K562 (cell line): ENCODE measurements around the gene TRANK1. TPM values are rescaled to one million over a fixed set of nuclear protein-coding genes. Genes with fewer than 3 reads are reported as not detected.

Experiments used
- ATAC-seq: fragments of 200-7000 bp; cut with Tn5 transposase; 3 replicates; pipeline ENCODE4 v1.9.1; 2020; ENCODE audit warnings: moderate library complexity
- BruUV-seq: library from RNA; stranded (reverse); fragments of 400-500 nt; replicated peaks from 2 replicates; lab custom pipeline; 2021; lab: Mats Ljungman, UMichigan
- CTCF ChIA-PET: fragments of 300-600 bp; formaldehyde crosslinking; extraction: SDS; loops from one replicate; lab custom pipeline; 2021; ENCODE audit warnings: low intra/inter-chr PET ratio; lab: Yijun Ruan, JAX
- POLR2A ChIA-PET: fragments of 300-600, 350-650 bp; sonication (Branson Sonifier 250); formaldehyde crosslinking; extraction: SDS; loops from one replicate; lab custom pipeline; 2021; ENCODE audit warnings: antibody characterized with exemption, inconsistent platforms; lab: Yijun Ruan, JAX
- DNase-seq, 4 experiments: peaks; one replicate each; pipeline versions ENCODE4 v3.0.0 to v3.0.0-alpha.2; 2011 to 2018; ENCODE audit warnings: low spot score in 3 of 4, mixed read lengths in 3 of 4; ENCODE audit errors: extremely low read depth in 1 of 4
- FAIRE-seq: peaks from 2 replicates; lab custom pipeline; 2011; peaks lifted over from hg19 to GRCh38; lab: Jason Lieb, UNC
- H2AFZ ChIP-seq: 2 replicates; pipeline ENCODE4 v1.6.0; 2011; ENCODE audit warnings: low read depth, low read length, control low read depth, inconsistent platforms
- H3K27ac ChIP-seq: fragments of 200-600 bp; 3 replicates; pipeline ENCODE4 v1.8.0; 2011; ENCODE audit warnings: low read depth, mild to moderate bottlenecking, control low read depth, inconsistent platforms, low read length, moderate library complexity, mixed read lengths; ENCODE audit errors: extremely low read depth
- H3K27me3 ChIP-seq, 2 experiments: fragments of 300-600 bp in 1 of 2; 2 replicates in 1 of 2; 3 replicates in 1 of 2; pipeline versions ENCODE4 v1.6.0 to v1.8.0; 2011; ENCODE audit warnings: inconsistent platforms in 2 of 2, low read length in 2 of 2, mild to moderate bottlenecking in 1 of 2, mixed read lengths in 1 of 2, moderate library complexity in 1 of 2; ENCODE audit not compliant: control insufficient read depth in 2 of 2, insufficient read depth in 2 of 2
- H3K36me3 ChIP-seq: fragments of 300-600 bp; 3 replicates; pipeline ENCODE4 v1.8.0; 2011; ENCODE audit warnings: mild to moderate bottlenecking, low read length, inconsistent platforms; ENCODE audit not compliant: control insufficient read depth, insufficient read depth
- H3K4me1 ChIP-seq, 2 experiments: fragments of 200-600 bp in 1 of 2; replicated peaks in 1 of 2; 2 replicates in 1 of 2; 3 replicates in 1 of 2; pipeline versions ENCODE4 v1.5.1 to v1.8.0; 2011; ENCODE audit warnings: inconsistent platforms in 2 of 2, low read length in 2 of 2, mild to moderate bottlenecking in 1 of 2, mixed read lengths in 1 of 2, moderate library complexity in 1 of 2; ENCODE audit not compliant: control insufficient read depth in 2 of 2, insufficient read depth in 2 of 2
- H3K4me2 ChIP-seq: 2 replicates; pipeline ENCODE4 v1.6.1; 2011; ENCODE audit warnings: low read length, control low read depth, inconsistent platforms, mixed read lengths; ENCODE audit not compliant: insufficient read depth
- H3K4me3 ChIP-seq: fragments of 200-600 bp; sonication (generic), shearing (Covaris generic); 2 replicates; pipeline ENCODE4 v1.5.1; 2016; ENCODE audit warnings: control low read depth, inconsistent platforms
- H3K79me2 ChIP-seq: fragments of 200-600 bp; 3 replicates; pipeline ENCODE4 v1.8.0; 2011; ENCODE audit warnings: low read length, inconsistent platforms; ENCODE audit not compliant: control insufficient read depth, insufficient read depth
- H3K9ac ChIP-seq, 2 experiments: 2 replicates each; pipeline versions ENCODE4 v1.6.0 to v1.6.1; 2011; ENCODE audit warnings: low read depth in 2 of 2, low read length in 2 of 2, control low read depth in 1 of 2, inconsistent platforms in 1 of 2, mild to moderate bottlenecking in 1 of 2, mixed read lengths in 1 of 2; ENCODE audit not compliant: insufficient read depth in 1 of 2
- H3K9me1 ChIP-seq: one replicate; pipeline ENCODE4 v1.6.0; 2011; ENCODE audit warnings: inconsistent platforms, mild to moderate bottlenecking, low read length, moderate library complexity; ENCODE audit not compliant: control insufficient read depth, insufficient read depth
- H3K9me3 ChIP-seq: replicated peaks from 2 replicates; pipeline ENCODE4 v1.5.1; 2011; ENCODE audit warnings: low read depth, low read length, inconsistent platforms; ENCODE audit not compliant: control insufficient read depth, insufficient read depth
- H4K20me1 ChIP-seq: replicated peaks from 2 replicates; pipeline ENCODE4 v1.6.1; 2011; ENCODE audit warnings: low read length, inconsistent platforms, mixed read lengths; ENCODE audit not compliant: control insufficient read depth, insufficient read depth
- ARID1B ChIP-seq: fragments of 450-650 bp; IDR thresholded peaks from 2 replicates; pipeline ENCODE4 v1.6.1; 2016; ENCODE audit warnings: antibody characterized with exemption, mild to moderate bottlenecking, inconsistent platforms
- E2F3 ChIP-seq: fragments of 250-450 bp; sonication (Bioruptor Pico); IDR thresholded peaks from 2 replicates; pipeline ENCODE4 v1.4.0; 2020; ENCODE audit warnings: mild to moderate bottlenecking
- FOXJ2 ChIP-seq: fragments of 200-800 bp; sonication (Bioruptor generic); IDR thresholded peaks from 2 replicates; pipeline ENCODE4 v1.6.1; 2016; ENCODE audit warnings: missing genetic modification characterization, missing compliant biosample characterization
- GATAD2A ChIP-seq: fragments of 450-650 bp; IDR thresholded peaks from 2 replicates; pipeline ENCODE4 v1.6.1; 2017
- GATAD2B ChIP-seq: fragments of 450-650 bp; IDR thresholded peaks from 2 replicates; pipeline ENCODE4 v1.6.1; 2017; ENCODE audit warnings: mild to moderate bottlenecking, borderline replicate concordance
- HDAC2 ChIP-seq: fragments of 450-650 bp; IDR thresholded peaks from 2 replicates; pipeline ENCODE4 v1.6.1; 2016; ENCODE audit warnings: mild to moderate bottlenecking
- HOXB6 ChIP-seq: fragments of 250-450 bp; sonication (Bioruptor Pico); IDR thresholded peaks from 2 replicates; pipeline ENCODE4 v1.5.1; 2022; ENCODE audit warnings: mild to moderate bottlenecking, borderline replicate concordance
- LCOR ChIP-seq: sonication (generic); formaldehyde crosslinking; IDR thresholded peaks from 2 replicates; pipeline ENCODE4 v1.8.0; 2022; ENCODE audit warnings: mild to moderate bottlenecking, missing genetic modification reagents
- NR2F6 ChIP-seq: fragments of 450-650 bp; formaldehyde crosslinking; IDR thresholded peaks from 2 replicates; pipeline ENCODE4 v1.4.0; 2020; ENCODE audit warnings: mild to moderate bottlenecking
- PCBP2 ChIP-seq: fragments of 200-400 bp; formaldehyde crosslinking; IDR thresholded peaks from 2 replicates; pipeline ENCODE4 v1.6.1; 2018; ENCODE audit warnings: low read length, low read depth, mild to moderate bottlenecking, moderate library complexity; ENCODE audit not compliant: poor library complexity, severe bottlenecking
- SOX6 ChIP-seq: fragments of 450-650 bp; IDR thresholded peaks from 2 replicates; pipeline ENCODE4 v1.6.1; 2014; ENCODE audit warnings: mild to moderate bottlenecking
- SP2 ChIP-seq: IDR thresholded peaks from 2 replicates; pipeline ENCODE4 v1.6.1; 2011; ENCODE audit warnings: mild to moderate bottlenecking, low read depth, low read length, moderate library complexity; ENCODE audit not compliant: poor library complexity, severe bottlenecking; ENCODE audit errors: extremely low read depth
- TRIM24 ChIP-seq, 2 experiments: fragments of 450-650 bp; IDR thresholded peaks; 2 replicates each; pipeline ENCODE4 v1.6.1; 2016
- ZBTB49 ChIP-seq: sonication (generic); formaldehyde crosslinking; IDR thresholded peaks from 2 replicates; pipeline ENCODE4 v1.8.0; 2022; ENCODE audit warnings: missing genetic modification reagents, mild to moderate bottlenecking, borderline replicate concordance
- ZNF253 ChIP-seq: fragments of 250-450 bp; sonication (Bioruptor Pico); conservative IDR thresholded peaks from 2 replicates; pipeline ENCODE4 v1.6.1; 2021; ENCODE audit warnings: mild to moderate bottlenecking
- ZNF384 ChIP-seq: IDR thresholded peaks from 2 replicates; pipeline ENCODE4 v1.6.1; 2012; ENCODE audit warnings: low read depth, low read length, improper control_type of control experiment
- ZNF79 ChIP-seq: fragments of 250-450 bp; sonication (Bioruptor Pico); IDR thresholded peaks from 2 replicates; pipeline ENCODE4 v1.4.0; 2020; ENCODE audit warnings: low read depth, mild to moderate bottlenecking, moderate library complexity
- WGBS: fragments of 100-300 bp; shearing (Covaris generic); methylation state at CpG from one replicate; pipeline ENCODE4 v1.1.6; 2016; ENCODE audit warnings: low coverage, mixed read lengths; ENCODE audit not compliant: insufficient coverage; ENCODE audit errors: missing lambda C conversion rate; 5-methylcytosine and 5-hydroxymethylcytosine counted together
- in situ Hi-C: fragments of 300-500 bp; cut with MboI; formaldehyde crosslinking; loops from 4 replicates; pipeline ENCODE4 v1.15.0; 2018; ENCODE audit warnings: inconsistent platforms, mixed read lengths
- intact Hi-C: fragments of 100-400 bp; cut with micrococcal nuclease; formaldehyde crosslinking; loops from 2 replicates; pipeline ENCODE4 v1.14.2; 2022
- polyA plus RNA-seq, 8 experiments: library from polyadenylated mRNA; depleted of rRNA in 4 of 8; stranded (reverse) in 5 of 8; unstranded in 3 of 8; fragments of >200 nt; fragmentation: Nextera tagmentation in 2 of 8; fragmentation: Illumina TruSeq in 1 of 8; extraction: Ambion mirVana in 2 of 8; extraction: Trizol in 1 of 8; gene quantifications; 2 replicates each; pipeline versions ENCODE4 v1.2.1 to v1.2.3, GENCODE V29; 2011 to 2014; ENCODE audit warnings: inconsistent platforms in 1 of 8, missing spikeins in 1 of 8
- total RNA-seq, 7 experiments: library from RNA; depleted of rRNA in 6 of 7; stranded (reverse); fragments of >200 nt in 6 of 7; fragmentation: Illumina TruSeq in 2 of 7; extraction: Trizol in 2 of 7; gene quantifications; 2 replicates each; pipeline versions ENCODE4 v1.2.1 to v1.2.3, GENCODE V29; 2011 to 2021; ENCODE audit warnings: low replicate concordance in 1 of 7

The TRANK1 gene
- total and polyA plus RNA-seq, 9 of the 15 experiments (the other 6 are each of a cell fraction or from before 2014, with no cell fraction given), result 0.41 to 5.3 (median 2.1) TPM

GRCh38 chr3:36924744-36925521 is 19.9 kb downstream of the TRANK1 start:
- Histone ChIP-seq H3K79me2 (no peaks in the 10 kb centered on the region), H3K4me1 (peaks cover 15 to 40% of the 10 kb centered on the region in 2 experiments), H3K9me1 (no peaks in the 10 kb centered on the region), H3K4me2 (peak overlapping the region; percentile 57), H3K36me3 (no peaks in the 10 kb centered on the region), H3K27ac (peak overlapping the region; percentile 58), H3K27me3 (no peaks in the 10 kb centered on the region), H3K9ac (peak overlapping the region; percentile 47 to 67; a peak in 3 of 4 replicates), H3K4me3 (peak overlapping the region; percentile 21; the same call in 1 of the 2 replicates), H4K20me1 (no peaks in the 10 kb centered on the region), H3K9me3 (peaks cover 19% of the 10 kb centered on the region), H2AFZ (peak overlapping the region; percentile 86)
- intact Hi-C loops, result no loop called here
- WGBS, result 3% methylated on average over 2 of the region's 2 CpGs
- ATAC-seq, result peak; percentile 21
- no peak for FAIRE-seq
- POLR2A ChIA-PET, result interaction anchor here (0.7 to 1.2 kb wide), 5 partner anchors 8 to 205 kb away, joined by 3 to 5 read pairs (median 3); no protein-coding TSS in a partner anchor
- in situ Hi-C loops, result no loop called here
- no peak for DNase-seq
- CTCF ChIA-PET, result no interaction called here
- no TSS peak for BruUV-seq
- TF ChIP-seq TRIM24 (IDR thresholded peaks at IDR 0.05) (peak; percentile 14 to 49; a peak in 1 of 4 replicates), GATAD2B (peak; percentile 53; the same call in 1 of the 2 replicates), ZNF384 (peak; percentile 79), HDAC2 (peak; percentile 33; the same call in 1 of the 2 replicates), ZNF253 (CRISPR knock-in tag) (no peak), ZNF79 (CRISPR knock-in tag) (0 out of 2 replicates have a peak, but pooled peaks have one; percentile 19), ZBTB49 (CRISPR knock-in tag) (no peak), SP2 (no peak), E2F3 (CRISPR knock-in tag) (0 out of 2 replicates have a peak, but pooled peaks have one; percentile 37), NR2F6 (CRISPR knock-in tag) (0 out of 2 replicates have a peak, but pooled peaks have one; percentile 15), PCBP2 (no peak), LCOR (CRISPR knock-in tag) (no peak), GATAD2A (peak; percentile 81; the same call in 1 of the 2 replicates), ARID1B (peak; percentile 78), SOX6 (peak; percentile 63; the same call in 1 of the 2 replicates), HOXB6 (CRISPR knock-in tag) (no peak), FOXJ2 (tag) (peak; percentile 81)
